Trophoblast cell (in vitro differentiated cells and primary cell): Measurements from ENCODE around the gene TRABD2B.

ENCODE experiments used
- DNase-seq, 2 donors: peaks; one replicate each; pipeline ENCODE4 v3.0.0-alpha.2; 2016
- H2AFZ ChIP-seq: 2 replicates; pipeline ENCODE4 v1.6.1; 2013; ENCODE audit warnings: low read length, moderate library complexity, mild to moderate bottlenecking; ENCODE audit not compliant: insufficient read depth, poor library complexity
- H2AK5ac ChIP-seq: 2 replicates; pipeline ENCODE4 v1.6.1; 2013; ENCODE audit warnings: mild to moderate bottlenecking, low read length
- H2BK120ac ChIP-seq: 2 replicates; pipeline ENCODE4 v1.6.1; 2013; ENCODE audit warnings: low read length, mild to moderate bottlenecking, moderate library complexity; ENCODE audit not compliant: insufficient read depth, poor library complexity
- H2BK12ac ChIP-seq: 2 replicates; pipeline ENCODE4 v1.6.1; 2013; ENCODE audit warnings: mild to moderate bottlenecking, low read length, moderate library complexity
- H2BK5ac ChIP-seq: 2 replicates; pipeline ENCODE4 v1.6.1; 2013; ENCODE audit warnings: low read length, low read depth, moderate library complexity, mild to moderate bottlenecking; ENCODE audit not compliant: poor library complexity
- H3K14ac ChIP-seq: 2 replicates; pipeline ENCODE4 v1.6.1; 2013; ENCODE audit warnings: mild to moderate bottlenecking, low read length
- H3K18ac ChIP-seq: 2 replicates; pipeline ENCODE4 v1.6.1; 2013; ENCODE audit warnings: mild to moderate bottlenecking, low read length
- H3K23ac ChIP-seq: 2 replicates; pipeline ENCODE4 v1.6.1; 2013; ENCODE audit warnings: low read length
- H3K27ac ChIP-seq: 2 replicates; pipeline ENCODE4 v1.5.1; 2013; ENCODE audit warnings: low read depth, mild to moderate bottlenecking, inconsistent platforms, low read length, moderate library complexity
- H3K27me3 ChIP-seq: 2 replicates; pipeline ENCODE4 v1.6.1; 2013; ENCODE audit warnings: inconsistent platforms, mild to moderate bottlenecking, low read length, moderate library complexity; ENCODE audit not compliant: insufficient read depth
- H3K36me3 ChIP-seq, 2 experiments: 1 replicate in 1 of 2; 2 replicates in 1 of 2; pipeline ENCODE4 v1.6.1; 2013; ENCODE audit warnings: low read length in 2 of 2, mild to moderate bottlenecking in 2 of 2, moderate library complexity in 1 of 2; ENCODE audit not compliant: insufficient read depth in 2 of 2, control insufficient read depth in 1 of 2
- H3K4ac ChIP-seq: 2 replicates; pipeline ENCODE4 v1.6.1; 2013; ENCODE audit warnings: low read depth, mild to moderate bottlenecking, low read length, moderate library complexity
- H3K4me1 ChIP-seq, 2 experiments: 1 replicate in 1 of 2; 2 replicates in 1 of 2; pipeline ENCODE4 v1.6.1; 2013; ENCODE audit warnings: low read length in 2 of 2, mild to moderate bottlenecking in 2 of 2, moderate library complexity in 1 of 2; ENCODE audit not compliant: insufficient read depth in 2 of 2, control insufficient read depth in 1 of 2
- H3K4me2 ChIP-seq: 2 replicates; pipeline ENCODE4 v1.6.1; 2013; ENCODE audit warnings: inconsistent platforms, mild to moderate bottlenecking, low read length, moderate library complexity
- H3K4me3 ChIP-seq: 2 replicates; pipeline ENCODE4 v1.5.1; 2013; ENCODE audit warnings: mild to moderate bottlenecking, low read depth, low read length, inconsistent platforms
- H3K79me1 ChIP-seq: one replicate; pipeline ENCODE4 v1.6.1; 2013; ENCODE audit warnings: low read length
- H3K79me2 ChIP-seq: 2 replicates; pipeline ENCODE4 v1.6.1; 2013; ENCODE audit warnings: low read length, mild to moderate bottlenecking; ENCODE audit not compliant: control insufficient read depth, insufficient read depth, poor library complexity
- H3K9ac ChIP-seq: 2 replicates; pipeline ENCODE4 v1.6.1; 2013; ENCODE audit warnings: mild to moderate bottlenecking, low read length
- H3K9me3 ChIP-seq: 2 replicates; pipeline ENCODE4 v1.6.1; 2013; ENCODE audit warnings: low read depth, mild to moderate bottlenecking, control low read depth, inconsistent platforms, low read length; ENCODE audit not compliant: insufficient read depth
- H4K12ac ChIP-seq: 2 replicates; pipeline ENCODE4 v1.6.1; 2013; ENCODE audit warnings: low read depth, mild to moderate bottlenecking, low read length, moderate library complexity
- H4K8ac ChIP-seq: 2 replicates; pipeline ENCODE4 v1.6.1; 2013; ENCODE audit warnings: low read depth, mild to moderate bottlenecking, low read length, moderate library complexity
- H4K91ac ChIP-seq: one replicate; pipeline ENCODE4 v1.6.1; 2013; ENCODE audit warnings: low read depth, mild to moderate bottlenecking, low read length, moderate library complexity
- WGBS: extraction: QIAGEN DNeasy Blood & Tissue Kit; methylation state at CpG from one replicate; pipeline ENCODE4 v1.1.7; 2013; ENCODE audit warnings: missing lambda C conversion rate; ENCODE audit not compliant: insufficient read length, insufficient coverage; ENCODE audit errors: extremely low coverage; 5-methylcytosine and 5-hydroxymethylcytosine counted together

Gene TRABD2B

GRCh38 chr1:47986761-47987200 is 10.4 kb downstream of the TRABD2B start:
- Histone ChIP-seq H3K9me3 (peaks cover 3% of the 10 kb centered on the region), H3K27ac (no peak overlapping the region), H3K14ac (no peak overlapping the region), H4K8ac (no peak overlapping the region), H3K4me2 (no peak overlapping the region), H2AFZ (no peak overlapping the region), H3K9ac (no peak overlapping the region), H3K27me3 (peaks cover 20% of the 10 kb centered on the region), H3K79me1 (no peaks in the 10 kb centered on the region), H3K23ac (no peak overlapping the region), H2AK5ac (no peak overlapping the region), H3K4ac (no peak overlapping the region), H2BK12ac (no peak overlapping the region), H3K36me3 (no peaks in the 10 kb centered on the region), H2BK5ac (no peak overlapping the region), H4K91ac (no peak overlapping the region), H3K4me3 (no peak overlapping the region), H3K18ac (no peak overlapping the region), H2BK120ac (no peak overlapping the region), H3K79me2 (no peaks in the 10 kb centered on the region), H3K4me1 (peaks cover 3 to 5% of the 10 kb centered on the region in 2 experiments), H4K12ac (no peak overlapping the region)
- DNase-seq = no peak
- WGBS = no CpG with 5 or more reads among the region's 19 CpGs

GRCh38 chr1:47985018-47985417 is 12.2 kb downstream of the TRABD2B start:
- no peaks in the 10 kb centered on the region for H3K79me2 ChIP-seq
- no peak overlapping the region for H4K8ac ChIP-seq
- peaks cover 20% of the 10 kb centered on the region for H3K27me3 ChIP-seq
- H2AK5ac ChIP-seq = no peak overlapping the region
- no peak overlapping the region for H3K27ac ChIP-seq
- H3K23ac ChIP-seq = no peak overlapping the region
- H3K18ac ChIP-seq = no peak overlapping the region
- no peak overlapping the region for H4K12ac ChIP-seq
- H3K9ac ChIP-seq = no peak overlapping the region
- no peak overlapping the region for H4K91ac ChIP-seq
- H3K9me3 ChIP-seq = peaks cover 5% of the 10 kb centered on the region
- no peak overlapping the region for H2BK5ac ChIP-seq
- no peaks in the 10 kb centered on the region for H3K79me1 ChIP-seq
- H2BK120ac ChIP-seq = no peak overlapping the region
- WGBS = no CpG with 5 or more reads among the region's 4 CpGs
- no peak overlapping the region for H2BK12ac ChIP-seq
- H3K4me1 ChIP-seq = peaks cover 3 to 5% of the 10 kb centered on the region in 2 experiments
- DNase-seq = no peak
- no peak overlapping the region for H3K4me2 ChIP-seq
- no peaks in the 10 kb centered on the region for H3K36me3 ChIP-seq
- H3K14ac ChIP-seq = no peak overlapping the region
- no peak overlapping the region for H3K4ac ChIP-seq
- H2AFZ ChIP-seq = no peak overlapping the region
- no peak overlapping the region for H3K4me3 ChIP-seq

GRCh38 chr1:47984175-47984789 is 12.9 kb downstream of the TRABD2B start:
- Histone ChIP-seq H3K79me2 (no peaks in the 10 kb centered on the region), H3K4me3 (peak overlapping the region; percentile 10), H3K79me1 (no peaks in the 10 kb centered on the region), H3K4ac (no peak overlapping the region), H3K14ac (no peak overlapping the region), H4K8ac (no peak overlapping the region), H2BK5ac (no peak overlapping the region), H2BK120ac (no peak overlapping the region), H3K4me2 (peak overlapping the region; percentile 46), H3K27me3 (peaks cover 20% of the 10 kb centered on the region), H2BK12ac (no peak overlapping the region), H3K4me1 (peaks cover 3 to 5% of the 10 kb centered on the region in 2 experiments), H4K91ac (no peak overlapping the region), H3K9me3 (peaks cover 5% of the 10 kb centered on the region), H2AFZ (peak overlapping the region; percentile 47), H3K36me3 (no peaks in the 10 kb centered on the region), H3K27ac (no peak overlapping the region), H3K18ac (no peak overlapping the region), H2AK5ac (no peak overlapping the region), H3K9ac (no peak overlapping the region), H3K23ac (no peak overlapping the region), H4K12ac (no peak overlapping the region)
- no peak for DNase-seq
- WGBS = no CpG with 5 or more reads among the region's 46 CpGs

GRCh38 chr1:47983691-47984090 is 13.5 kb downstream of the TRABD2B start:
- no peak overlapping the region for H2BK12ac ChIP-seq
- no peak overlapping the region for H3K27ac ChIP-seq
- H3K14ac ChIP-seq = no peak overlapping the region
- peaks cover 20% of the 10 kb centered on the region for H3K27me3 ChIP-seq
- H3K9me3 ChIP-seq = peaks cover 5% of the 10 kb centered on the region
- WGBS = no CpG with 5 or more reads among the region's 12 CpGs
- no peak for DNase-seq
- no peak overlapping the region for H3K23ac ChIP-seq
- H3K9ac ChIP-seq = no peak overlapping the region
- H3K4me1 ChIP-seq = peaks cover 3 to 5% of the 10 kb centered on the region in 2 experiments
- no peak overlapping the region for H2AK5ac ChIP-seq
- no peak overlapping the region for H2BK5ac ChIP-seq
- no peak overlapping the region for H2BK120ac ChIP-seq
- H4K12ac ChIP-seq = no peak overlapping the region
- no peak overlapping the region for H3K4me3 ChIP-seq
- no peak overlapping the region for H4K91ac ChIP-seq
- H3K18ac ChIP-seq = no peak overlapping the region
- H2AFZ ChIP-seq = no peak overlapping the region
- no peaks in the 10 kb centered on the region for H3K79me1 ChIP-seq
- H3K4me2 ChIP-seq = no peak overlapping the region
- H3K36me3 ChIP-seq = no peaks in the 10 kb centered on the region
- no peaks in the 10 kb centered on the region for H3K79me2 ChIP-seq
- H4K8ac ChIP-seq = no peak overlapping the region
- no peak overlapping the region for H3K4ac ChIP-seq
